GM08714 (cell line): Measurements from ENCODE around the gene ALDH3B1.

Experiments used
- H3K4me3 ChIP-seq: fragments of 200-500 bp; sonication (Bioruptor generic); 2 replicates; pipeline ENCODE4 v1.5.1; 2014; ENCODE audit warnings: mild to moderate bottlenecking, low read length, inconsistent platforms
- ZNF274 ChIP-seq: IDR thresholded peaks from 2 replicates; pipeline ENCODE4 v1.6.1; 2012; ENCODE audit warnings: mild to moderate bottlenecking, low read depth, low read length

Gene ALDH3B1

DNA sequence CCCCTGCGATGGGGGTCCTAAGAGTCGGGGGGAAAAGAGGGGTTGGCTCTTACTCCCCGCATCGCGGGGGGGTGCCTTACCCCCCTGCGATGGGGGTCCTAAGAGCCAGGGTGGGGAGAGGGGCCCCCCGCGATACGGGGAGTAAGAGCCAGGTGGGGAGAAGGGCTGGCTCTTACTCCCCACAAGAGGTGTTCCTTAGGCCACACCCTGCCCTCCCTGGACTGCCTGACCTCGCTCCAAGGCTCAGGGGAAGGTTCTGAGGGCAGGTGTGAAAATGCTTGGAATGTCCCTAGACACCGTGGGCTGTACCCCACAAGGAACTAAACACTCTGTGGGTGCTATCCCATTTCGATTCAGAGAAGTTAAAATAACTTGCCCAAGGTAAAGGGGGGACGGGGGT lies 14.1 kb upstream of the ALDH3B1 start:
- no peak for TF ChIP-seq ZNF274

DNA sequence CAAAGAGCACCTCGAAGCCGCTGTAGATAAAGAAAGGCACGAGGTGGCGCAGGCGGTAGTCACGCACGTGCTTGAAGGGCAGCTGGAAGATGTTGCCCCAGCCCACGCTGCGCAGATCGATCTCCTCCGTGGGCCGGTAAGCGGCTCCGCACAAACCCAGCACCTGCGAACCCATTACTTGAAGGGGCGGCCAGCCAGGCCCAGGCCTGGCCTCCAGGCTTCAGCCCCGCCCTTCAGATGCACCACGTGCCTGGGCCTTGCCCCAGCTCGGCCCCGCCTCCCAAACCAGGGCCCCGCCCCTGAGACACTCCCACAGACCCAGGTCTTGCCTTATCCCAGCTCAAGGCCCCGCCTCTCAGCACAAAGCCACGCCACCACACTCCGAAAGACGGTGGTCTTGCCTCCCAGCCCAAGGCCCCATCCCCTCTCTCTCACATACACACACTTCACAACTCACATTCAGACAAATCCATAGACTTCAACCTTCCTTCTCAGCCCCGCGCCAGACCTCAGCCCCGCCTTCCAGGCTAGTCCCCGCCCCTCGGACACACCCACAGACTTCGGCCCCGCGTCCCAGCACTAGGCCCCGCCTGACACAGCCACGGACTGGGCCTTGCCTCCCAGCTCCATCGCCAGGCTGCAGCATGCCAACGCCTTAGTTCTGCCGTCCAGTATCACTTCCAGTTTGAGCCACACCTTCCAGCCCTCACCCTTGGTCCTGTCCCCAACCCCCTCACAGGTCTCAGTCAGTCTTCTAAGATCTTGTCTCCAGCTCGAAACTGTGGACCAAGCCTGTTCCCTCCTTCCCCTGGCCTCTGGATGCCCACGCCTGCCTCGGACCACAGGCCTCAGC lies 13.3 kb upstream of the ALDH3B1 start:
- TF ChIP-seq ZNF274 = no peak
- no peak overlapping the region for H3K4me3 ChIP-seq

More for the DNA sequence above, 14.1 kb upstream of the ALDH3B1 start:
- no peak overlapping the region for H3K4me3 ChIP-seq

DNA sequence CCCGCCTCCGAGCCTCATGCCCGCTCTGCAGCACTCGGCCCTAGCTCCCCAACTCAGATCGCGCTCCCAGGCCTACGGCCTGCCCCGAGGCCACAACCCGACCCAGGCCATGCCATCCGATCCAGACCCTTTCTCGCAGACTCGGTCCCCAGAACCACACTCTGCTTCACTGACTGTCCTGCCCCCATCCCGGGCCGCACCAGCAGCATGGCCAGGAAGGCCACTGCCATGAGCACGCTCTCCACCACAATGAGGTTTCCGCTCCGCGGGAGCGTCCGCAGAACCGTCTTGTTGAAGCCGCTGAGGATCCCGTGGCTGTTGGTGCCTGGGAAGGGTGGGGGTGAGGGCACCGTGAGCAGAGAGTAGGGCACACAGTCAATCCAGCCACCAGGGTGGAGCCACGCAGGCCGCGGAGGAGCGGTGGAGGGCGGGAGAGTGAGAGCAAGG lies 12.6 kb upstream of the ALDH3B1 start:
- TF ChIP-seq ZNF274 = no peak
- no peak overlapping the region for H3K4me3 ChIP-seq

DNA sequence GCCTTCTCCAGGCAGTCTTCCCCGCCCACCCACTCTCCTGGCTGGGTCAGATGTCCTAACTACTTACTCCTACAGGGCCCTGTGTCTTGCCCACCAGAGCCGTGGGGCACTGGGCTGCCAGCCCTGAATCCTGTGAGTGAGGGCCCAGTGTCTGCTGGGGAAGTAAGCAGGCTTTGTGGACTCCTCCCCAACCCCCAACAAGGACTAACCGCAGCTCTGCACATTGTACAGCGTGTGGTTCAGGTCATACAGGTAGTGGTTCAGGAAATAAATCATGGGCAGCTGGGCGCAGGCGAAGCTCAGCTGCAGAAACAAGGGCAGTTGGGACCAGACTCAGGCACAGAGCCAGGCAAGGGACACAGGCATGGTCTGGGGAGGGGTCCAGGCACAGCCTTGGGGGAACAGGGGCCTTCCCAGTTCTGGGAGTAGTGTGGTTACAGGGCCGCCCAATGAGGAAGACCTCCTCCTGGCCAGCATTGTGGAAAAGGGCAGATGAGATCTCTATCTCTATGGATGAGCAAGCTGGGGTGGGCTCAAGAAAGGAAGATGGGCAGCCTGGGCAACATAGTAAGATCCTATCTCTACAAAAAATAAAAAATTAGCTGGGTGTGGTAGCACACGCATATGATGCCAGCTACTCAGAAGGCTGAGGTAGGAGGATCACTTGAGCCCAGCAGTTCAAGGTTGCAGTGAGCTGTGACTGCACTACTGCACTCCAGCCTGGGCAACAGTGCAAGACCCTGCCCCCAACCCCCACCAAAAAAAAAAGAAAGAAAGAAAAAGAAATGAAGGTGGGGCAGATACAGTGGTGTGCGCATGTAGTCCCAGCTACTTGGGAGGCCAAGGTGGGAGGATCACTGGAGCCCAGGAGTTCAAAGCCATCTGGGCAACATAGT lies 11.7 kb upstream of the ALDH3B1 start:
- no peak overlapping the region for H3K4me3 ChIP-seq
- TF ChIP-seq ZNF274 = no peak

DNA sequence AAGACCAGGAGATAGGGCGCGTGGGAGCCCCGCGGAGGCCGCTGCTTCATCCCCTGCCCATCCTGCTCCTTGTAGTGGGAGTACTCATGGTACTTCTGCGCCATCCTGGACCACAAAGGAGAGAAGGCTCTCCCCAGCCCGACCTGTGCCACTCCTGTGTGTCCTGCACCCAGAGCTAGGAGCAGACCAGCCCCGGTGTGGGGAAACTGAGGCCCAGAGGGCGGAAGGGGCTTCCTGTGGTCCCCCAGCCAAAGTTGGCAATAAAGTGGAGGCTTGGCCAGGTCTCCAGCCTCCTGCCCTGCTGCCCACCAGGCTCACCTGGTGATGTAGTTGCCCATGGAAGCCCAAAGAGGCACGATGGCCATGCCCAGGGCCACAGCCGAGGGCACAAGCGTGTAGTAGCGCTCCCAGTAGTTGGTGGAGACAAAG lies 10.9 kb upstream of the ALDH3B1 start:
- no peak overlapping the region for H3K4me3 ChIP-seq
- TF ChIP-seq ZNF274 = no peak

DNA sequence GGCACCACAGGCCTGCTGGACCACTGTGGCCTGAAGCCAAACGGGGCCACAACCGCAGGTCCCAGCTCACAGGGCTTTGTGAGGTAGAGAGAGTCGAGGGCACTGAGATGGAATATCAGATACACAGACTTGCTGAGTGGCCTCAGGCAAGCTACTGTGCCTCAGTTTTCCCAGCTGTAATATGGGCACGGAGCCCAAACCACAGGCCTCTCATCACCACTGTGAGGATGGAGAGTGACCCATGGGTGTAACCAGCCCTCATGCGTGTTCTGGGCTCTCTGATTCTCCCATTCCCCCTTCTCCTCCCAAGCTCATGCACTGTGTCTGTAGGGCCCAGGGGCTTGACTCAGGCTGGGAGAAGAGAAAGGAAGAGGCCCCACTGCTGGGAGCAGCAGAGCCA lies 10.4 kb upstream of the ALDH3B1 start:
- TF ChIP-seq ZNF274 = no peak
- H3K4me3 ChIP-seq = no peak overlapping the region

DNA sequence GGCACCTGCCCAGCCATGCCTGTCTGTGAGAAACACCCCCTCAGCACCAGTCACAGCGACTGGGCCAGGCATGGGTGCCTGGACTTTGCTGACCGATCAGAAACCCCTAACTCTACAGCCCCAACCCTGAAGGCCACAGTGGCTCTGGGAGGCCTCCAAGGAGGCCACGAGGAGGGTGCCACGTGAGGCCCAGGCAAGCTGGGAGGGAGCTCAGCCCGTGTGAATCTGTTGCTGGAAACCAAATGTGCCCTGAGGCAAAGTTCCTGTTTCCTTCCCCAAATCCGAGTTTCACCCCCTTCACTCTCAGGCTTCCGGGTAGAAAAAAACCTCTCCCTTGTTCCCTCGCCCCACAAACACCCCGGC lies 7.6 kb upstream of the ALDH3B1 start:
- TF ChIP-seq ZNF274 = no peak
- H3K4me3 ChIP-seq = peak overlapping the region; percentile 55; the same call in 1 of the 2 replicates

DNA sequence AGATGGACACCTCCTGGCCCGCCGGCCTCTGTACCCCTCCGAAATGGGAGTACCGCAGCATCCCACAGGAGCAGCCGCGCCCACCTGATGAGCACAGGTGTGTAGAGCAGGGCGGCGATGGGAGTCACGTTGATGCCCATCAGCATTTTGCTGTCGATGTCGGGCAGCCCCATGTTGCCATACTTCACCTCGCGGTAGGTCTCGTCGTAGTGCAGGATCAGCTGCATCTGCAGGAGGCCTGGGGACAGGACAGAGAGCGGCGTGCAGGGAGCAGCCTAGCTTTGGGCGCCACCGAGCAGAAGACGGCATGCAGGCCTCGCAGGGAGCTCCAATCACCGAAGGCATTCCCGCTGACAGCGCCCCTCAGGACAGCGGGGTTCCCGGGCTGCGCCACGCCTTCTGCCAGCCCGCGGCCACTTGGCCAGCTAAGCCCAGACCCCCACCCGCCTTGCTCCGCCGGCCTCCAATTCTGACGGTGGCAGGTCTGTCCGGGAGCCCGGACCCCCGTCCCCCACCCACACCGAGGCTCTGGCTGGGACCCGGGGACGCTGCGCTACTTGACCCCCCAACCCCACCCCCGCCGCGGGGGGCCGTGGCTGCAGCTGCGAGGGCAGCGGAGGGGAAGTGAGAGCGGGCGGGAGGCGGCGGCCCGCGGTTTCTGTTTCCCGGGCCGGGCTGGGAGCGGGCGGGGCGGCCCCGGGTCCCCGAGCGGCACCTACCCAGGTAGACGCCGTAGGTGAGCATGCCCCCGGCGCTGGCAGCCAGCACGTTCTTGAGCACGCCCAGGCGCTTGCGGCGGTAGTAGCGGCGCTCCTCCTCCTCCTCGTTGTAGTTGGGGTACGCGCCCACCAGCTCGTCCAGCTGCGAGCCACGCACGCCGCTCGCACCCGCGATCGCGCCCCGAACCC lies 6.9 kb upstream of the ALDH3B1 start:
- no peak for TF ChIP-seq ZNF274
- H3K4me3 ChIP-seq = peak overlapping the region; percentile 55

DNA sequence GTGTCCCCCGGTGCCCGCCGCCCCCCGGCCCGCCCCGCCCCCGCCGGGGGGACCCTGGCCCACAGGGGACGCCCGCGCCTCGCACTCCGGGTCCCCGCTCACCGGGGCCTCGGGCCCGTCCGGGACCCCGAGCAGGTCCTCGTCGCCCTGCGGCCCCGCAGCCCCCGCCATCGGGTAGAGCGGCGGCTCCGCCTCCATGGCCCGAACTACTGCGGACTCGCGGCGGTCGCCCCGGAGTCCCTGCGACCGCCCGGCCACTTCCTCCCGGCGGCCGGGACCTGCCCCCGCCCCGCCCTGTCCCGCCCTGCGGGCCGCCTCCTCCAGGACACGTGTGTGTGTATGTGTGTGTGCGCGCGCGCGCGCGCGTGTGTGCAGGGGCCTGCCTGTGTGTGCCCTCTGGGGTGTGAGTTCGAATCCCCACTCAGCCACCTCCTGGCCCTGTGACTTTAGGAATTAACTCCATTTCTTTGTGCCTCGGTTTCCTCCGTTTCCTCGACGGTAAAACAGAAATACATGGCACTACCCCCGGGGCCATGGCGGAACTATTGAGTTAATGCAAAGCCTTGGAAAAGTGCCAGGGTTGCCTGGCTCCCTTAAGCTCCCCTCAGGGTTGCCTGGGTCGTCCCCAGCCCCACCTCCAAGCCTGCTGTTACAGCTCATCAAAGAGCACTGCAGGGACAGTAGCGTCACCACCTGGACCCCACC lies 6.1 kb upstream of the ALDH3B1 start, which contains the start of gene UNC93B1:
UNC93B1 (minus strand) TSS at position 252 of the 705 bp plus-strand sequence; CDS start at position 198, 54 bp downstream.
- TF ChIP-seq ZNF274 = no peak
- H3K4me3 ChIP-seq = peak within 1 kb of the TSS; percentile 55

DNA sequence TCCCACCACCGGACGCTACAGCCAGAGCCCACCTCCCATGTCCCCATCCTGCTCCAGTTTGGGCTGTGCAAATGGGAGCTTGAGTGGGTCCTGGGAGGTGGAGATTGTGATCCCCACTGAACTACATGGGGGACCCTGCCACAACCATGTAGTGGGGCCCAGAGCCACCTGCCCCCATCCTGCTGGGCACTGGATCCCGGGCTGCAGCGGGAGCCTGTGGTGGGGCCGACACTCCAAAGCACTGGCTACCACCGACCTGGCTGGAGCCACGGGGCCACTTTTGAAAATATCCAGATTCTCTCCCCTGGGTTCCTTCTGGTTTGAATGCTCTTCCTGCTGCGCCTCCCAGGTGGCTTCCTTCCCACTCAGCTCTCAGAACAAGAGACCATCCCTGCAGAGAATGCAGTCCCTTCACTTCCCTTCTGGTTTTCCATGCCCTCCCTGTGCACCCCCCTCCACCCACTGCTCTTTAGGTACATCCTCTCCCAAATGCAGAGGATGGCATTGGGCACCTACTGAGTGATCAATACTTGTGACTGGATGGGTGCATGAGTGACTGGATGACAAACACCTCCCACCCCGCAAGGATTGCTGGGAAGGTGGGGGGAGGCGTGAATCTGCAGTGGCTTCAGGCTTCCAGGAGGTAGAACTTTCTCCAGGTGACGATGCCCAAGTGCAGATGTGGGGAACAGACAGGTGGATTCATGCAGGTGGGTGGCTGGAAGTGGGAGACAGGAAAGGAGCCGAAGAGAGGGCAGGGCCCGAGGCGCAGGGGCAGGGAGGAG lies 5.4 kb upstream of the ALDH3B1 start:
- TF ChIP-seq ZNF274 = no peak
- H3K4me3 ChIP-seq = peak overlapping the region; percentile 55; the same call in 1 of the 2 replicates

DNA sequence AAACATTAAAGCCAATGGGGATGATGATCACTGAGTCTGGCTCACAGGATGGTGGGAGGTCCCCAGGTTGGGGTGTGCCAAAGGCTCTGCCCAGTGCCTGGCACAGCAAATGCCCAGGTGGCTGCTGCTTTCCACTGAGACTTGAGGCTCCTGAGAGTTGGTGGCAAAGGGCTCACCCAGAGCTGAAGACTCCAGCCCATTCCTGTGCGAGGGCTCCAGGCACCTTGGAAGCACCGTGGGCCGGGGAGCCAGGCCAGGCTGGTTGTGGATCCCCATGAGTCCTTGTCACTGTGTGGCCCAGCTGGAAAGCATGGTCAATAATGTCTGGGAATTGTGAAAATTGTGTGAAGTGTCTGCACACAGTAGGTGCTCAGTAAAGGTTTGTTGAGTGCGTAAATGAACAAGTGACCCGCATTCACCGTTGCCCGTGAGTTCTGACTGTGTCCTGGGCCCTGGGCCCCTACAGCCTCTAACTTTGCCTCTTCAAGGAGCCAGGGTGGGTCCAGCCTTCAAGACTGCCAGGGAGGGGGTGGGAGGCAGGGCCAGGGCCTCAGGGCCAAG lies 3.4 kb upstream of the ALDH3B1 start:
- no peak overlapping the region for H3K4me3 ChIP-seq
- TF ChIP-seq ZNF274 = no peak

DNA sequence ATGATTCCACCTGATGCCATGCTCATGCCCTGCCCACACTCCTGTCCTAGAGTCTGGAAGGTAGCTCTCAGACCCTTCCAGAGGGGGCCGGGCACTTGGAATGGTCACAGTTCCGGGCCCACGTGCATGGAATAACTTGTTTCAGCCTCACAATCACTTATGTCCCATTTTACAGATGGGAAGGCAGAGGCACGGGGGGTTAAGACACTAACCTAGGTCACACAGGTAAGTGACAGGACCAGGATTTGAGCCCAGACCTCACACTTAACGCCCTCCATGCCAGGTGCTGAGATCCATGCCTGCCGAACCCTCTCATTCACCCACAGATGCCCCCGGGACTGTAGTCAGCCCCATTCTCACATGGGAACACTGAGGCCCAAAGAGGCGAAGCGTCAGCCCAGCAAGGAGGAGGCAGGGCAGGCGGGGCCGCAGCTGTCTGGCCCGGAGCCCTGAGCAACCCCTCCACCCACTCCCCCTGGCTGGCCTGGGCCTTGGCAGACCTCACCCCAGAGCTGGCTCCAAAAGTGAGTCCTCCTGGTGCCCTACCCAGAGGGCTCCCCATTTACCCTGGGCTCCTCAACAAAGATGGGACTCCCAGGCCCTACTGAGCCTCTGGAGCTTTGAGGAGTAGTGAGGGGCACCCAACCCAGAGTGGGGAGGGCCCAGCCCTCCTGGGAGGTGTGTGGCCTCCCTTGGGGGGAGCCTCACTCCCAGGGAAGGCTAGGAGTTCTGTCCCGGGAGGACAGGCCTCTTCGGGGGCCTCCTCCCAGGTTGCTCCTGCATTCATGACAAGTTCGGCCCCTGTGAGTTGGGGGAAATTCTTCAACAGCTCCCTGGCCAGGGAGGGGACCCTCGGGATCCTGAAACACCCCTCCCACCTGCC lies 2.4 kb upstream of the ALDH3B1 start:
- no peak overlapping the region for H3K4me3 ChIP-seq
- TF ChIP-seq ZNF274 = no peak
